HG03196 (cell line): Measurements from ENCODE around the gene IRF5.

ENCODE experiments used
- ATAC-seq: cut with Tn5 transposase; IDR thresholded peaks from one replicate; pipeline ENCODE4 v1.9.1; 2021; ENCODE audit not compliant: unreplicated experiment

Gene IRF5

GRCh38 chr7:128919881-128920799 is 17.6 kb upstream of the IRF5 start:
- no peak for ATAC-seq

DNA sequence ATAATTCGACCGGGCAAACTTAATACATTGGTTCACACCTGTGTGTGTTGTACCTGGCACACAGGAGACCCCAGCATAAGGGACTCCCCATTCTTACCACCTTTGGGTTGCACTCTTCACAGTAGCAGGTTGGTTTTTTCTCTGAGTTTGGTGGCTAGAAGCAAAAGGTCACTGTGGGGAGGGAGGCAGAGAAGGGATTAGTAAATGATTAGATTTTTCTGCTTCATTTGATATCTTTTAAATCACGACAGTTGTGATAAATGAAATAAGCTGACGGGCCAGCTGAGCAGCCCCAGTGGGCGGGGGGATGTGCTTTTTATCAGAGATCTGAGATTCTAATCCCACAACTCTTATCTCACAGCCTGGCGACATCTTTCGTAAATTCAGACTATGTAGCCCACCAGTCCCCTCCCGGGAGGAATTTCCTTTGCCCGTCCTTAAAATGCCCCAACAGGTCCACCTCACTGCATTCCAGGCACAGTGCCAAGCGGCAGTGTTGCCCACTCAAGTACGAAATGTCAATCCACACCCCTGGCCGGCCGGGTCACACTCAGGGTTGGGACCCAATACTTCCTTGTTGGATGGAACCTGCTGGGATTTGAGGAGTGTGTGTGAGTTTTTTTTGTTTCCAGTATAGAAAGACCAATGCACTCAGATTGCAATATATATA is 16.7 kb upstream of the IRF5 start:
- no peak for ATAC-seq

GRCh38 chr7:128921866-128922440 is 15.8 kb upstream of the IRF5 start:
- no peak for ATAC-seq

GRCh38 chr7:128922496-128923410 is 15.0 kb upstream of the IRF5 start:
- ATAC-seq = no peak

DNA sequence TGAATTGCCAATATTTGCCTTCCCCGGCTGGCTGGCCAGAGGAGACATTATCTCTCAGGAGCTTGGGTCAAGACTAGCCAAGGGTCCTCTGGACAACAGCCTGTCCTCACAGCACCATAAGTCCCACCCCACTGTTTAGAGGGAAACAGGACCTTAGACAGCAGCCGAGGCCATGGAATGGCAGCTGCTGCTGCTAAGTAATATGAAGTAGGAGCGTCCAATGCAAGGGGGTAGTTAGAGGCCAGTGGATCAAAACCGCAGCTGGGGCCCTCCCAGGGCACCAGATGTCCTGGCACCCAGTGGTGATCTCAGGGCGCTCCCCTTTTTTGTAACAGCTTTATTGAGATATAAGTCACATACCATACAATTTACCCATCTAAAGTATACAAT is 14.3 kb upstream of the IRF5 start:
- no peak for ATAC-seq

DNA sequence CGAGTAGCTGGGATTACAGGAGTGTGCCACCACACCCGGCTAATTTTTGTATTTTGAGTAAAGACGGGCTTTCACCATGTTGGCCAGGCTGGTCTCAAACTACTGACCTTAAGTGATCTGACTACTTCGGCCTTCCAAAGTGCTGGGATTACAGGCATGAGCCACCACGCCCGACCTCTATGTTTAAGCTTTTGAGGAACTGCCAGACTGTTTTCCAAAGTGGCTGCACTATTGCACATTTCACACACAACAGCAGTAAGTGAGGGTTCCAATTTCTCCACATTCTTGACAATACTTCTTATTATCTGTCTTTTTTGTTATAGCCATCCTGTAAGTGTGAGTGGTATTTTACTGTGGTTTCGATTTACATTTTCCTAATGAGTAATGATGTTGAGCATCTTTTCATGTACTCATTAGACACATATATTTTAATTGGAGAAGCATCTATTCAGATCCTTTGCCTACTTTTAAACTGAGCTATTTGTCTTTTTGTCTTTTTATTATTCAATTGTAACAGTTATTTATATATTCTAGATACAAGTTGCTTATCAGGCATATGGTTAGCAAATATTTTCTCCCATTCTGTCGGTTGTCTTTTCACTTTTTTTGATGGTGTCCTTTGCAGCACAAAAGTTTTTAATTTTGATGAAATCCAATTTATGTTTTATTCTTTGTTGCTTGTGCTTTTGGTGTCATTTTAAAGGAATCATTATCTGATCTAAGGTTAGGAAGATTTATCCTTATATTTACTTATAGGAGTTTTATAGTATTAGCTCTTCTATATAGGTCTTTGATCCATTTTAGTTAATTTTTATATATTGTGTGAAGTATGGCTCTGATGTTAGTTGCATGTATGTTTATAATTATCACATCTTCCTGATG is 12.8 kb upstream of the IRF5 start:
- ATAC-seq = no peak

DNA sequence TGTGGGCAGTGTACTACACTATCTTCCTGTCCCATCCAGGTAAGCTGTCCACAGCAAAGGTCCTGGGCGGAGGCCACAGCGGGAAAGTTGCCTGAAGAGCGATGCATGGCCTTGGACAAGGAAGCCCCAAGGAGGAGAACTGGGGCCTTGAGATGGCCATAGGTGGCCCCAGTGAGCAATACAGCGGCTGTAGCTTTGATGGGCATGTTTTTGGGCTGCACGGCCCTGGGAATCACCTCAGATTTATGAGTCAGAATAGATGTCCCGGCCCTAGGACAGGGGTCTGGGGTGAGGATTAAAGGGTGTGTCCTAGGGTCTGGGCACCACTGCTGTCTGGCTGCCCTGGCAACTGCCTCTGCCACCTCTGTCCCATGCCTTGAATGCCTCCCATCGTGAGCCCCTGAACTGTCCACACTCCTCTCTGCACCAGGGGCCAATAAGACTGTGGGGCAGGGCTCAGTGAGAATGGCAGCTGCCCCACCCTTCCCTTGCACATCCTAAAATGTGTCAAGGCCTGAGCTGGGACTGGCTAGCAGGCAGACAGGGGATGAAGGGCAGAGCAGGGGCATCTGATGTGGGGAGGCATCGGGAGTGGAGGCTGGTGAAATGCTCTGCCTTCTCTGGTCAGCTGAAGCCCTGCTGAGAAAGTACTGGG is 9.4 kb upstream of the IRF5 start:
- ATAC-seq = no peak

- no peak for ATAC-seq
Observed at GRCh38 chr7:128928882-128929788, 8.6 kb upstream of the IRF5 start.

- ATAC-seq = no peak
Observed at GRCh38 chr7:128931190-128931798, 6.4 kb upstream of the IRF5 start.

- no peak for ATAC-seq
Observed at GRCh38 chr7:128931965-128932861, 5.5 kb upstream of the IRF5 start.

DNA sequence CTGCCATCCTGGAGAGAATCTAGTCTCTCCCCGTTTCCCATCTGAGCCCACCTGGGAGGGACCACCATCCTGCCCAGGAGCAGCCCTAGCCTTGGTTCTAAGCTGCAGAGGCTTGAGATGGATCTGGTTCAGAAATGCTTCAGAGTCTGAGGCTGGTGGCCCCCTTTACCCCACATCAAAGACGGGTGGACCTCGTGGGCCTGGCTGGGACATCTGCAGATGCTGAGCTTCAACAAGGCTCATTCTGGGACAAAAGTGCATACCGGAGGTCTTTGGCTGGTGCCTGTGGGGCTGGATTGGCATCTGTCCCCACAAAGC is 4.9 kb upstream of the IRF5 start:
- ATAC-seq = no peak

DNA sequence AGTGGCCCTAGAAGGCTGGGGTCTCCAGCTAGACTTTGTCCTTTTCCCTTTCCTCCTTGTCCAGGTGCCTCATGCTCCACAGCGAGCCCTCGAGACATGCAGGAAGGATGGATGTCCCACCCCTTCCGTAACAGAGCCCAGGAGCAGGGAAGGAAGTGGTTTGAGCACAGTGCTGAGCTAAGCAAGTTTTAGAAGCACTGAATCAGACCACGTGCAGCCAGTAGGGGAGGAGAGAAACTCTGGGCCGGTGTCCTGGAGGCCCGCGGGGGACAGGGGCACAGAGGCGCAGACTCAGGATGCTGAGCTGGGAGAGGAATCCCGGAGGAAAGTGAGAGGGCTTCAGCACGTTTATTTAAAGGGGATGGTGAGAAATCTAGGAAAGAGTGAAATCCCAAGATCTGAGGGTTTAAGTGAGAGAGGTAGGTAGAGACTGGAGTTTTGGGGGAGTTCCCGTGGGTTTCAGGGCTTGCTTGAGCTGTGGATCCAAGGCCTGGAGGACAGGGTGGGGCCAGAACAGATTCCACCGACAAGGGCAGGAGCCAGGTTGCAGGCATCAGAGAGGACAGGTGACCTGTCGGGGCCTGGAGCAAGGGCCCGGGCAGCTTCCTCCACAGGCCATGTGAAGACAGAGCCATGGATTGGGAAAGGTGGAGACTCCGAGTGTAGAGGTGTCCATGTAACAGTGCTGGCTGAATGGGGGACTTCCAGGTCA is 4.4 kb upstream of the IRF5 start:
- no peak for ATAC-seq

DNA sequence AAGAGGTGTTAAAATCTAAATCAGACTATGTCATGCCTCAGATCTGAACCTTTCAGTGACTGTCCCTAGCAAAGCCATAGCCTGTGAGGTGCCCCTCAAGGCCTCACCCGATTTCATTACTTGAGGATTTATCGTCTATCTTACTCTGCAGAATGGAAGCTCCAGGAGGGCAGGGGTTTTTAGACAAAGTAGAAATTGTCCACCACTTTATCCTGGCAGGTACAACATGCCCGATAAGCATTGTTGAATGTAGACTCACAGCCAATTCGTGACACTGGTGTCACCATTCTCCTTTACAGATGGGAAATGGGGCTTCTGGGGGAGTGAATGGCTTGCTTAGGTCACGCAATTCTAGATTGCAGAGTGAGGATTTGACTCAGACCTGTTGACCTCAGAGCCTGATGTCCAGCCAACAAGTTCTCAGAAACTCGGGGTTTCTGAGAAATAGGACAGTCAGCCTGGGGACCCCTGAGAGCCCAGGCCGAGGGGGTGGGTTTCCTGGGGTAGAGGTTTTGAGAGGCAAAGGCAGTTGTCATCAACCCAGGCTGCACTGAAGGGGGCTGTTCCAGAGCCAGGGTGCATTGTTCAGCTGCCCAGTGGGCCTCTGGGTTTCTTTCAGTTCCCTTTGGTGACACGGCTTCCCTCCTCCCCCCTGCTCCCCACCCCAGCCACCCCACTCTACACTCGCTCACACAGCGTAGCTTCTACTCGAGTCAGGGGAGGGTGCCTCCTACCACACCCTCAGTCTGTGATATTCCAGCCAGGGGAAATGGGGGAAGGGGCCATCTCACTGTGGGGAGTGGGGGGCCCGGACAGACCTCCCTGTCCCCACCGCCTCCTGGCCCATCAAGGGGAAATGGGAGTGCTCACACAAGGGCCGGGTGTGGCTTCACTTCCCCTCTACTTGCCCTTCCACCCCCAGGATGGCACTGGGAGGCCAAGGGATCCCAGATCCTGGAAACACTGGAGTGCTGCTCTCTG is 3.1 kb upstream of the IRF5 start:
- peak; percentile 16 for ATAC-seq

- no peak for ATAC-seq
Observed at GRCh38 chr7:128935342-128935730, 2.4 kb upstream of the IRF5 start.

DNA sequence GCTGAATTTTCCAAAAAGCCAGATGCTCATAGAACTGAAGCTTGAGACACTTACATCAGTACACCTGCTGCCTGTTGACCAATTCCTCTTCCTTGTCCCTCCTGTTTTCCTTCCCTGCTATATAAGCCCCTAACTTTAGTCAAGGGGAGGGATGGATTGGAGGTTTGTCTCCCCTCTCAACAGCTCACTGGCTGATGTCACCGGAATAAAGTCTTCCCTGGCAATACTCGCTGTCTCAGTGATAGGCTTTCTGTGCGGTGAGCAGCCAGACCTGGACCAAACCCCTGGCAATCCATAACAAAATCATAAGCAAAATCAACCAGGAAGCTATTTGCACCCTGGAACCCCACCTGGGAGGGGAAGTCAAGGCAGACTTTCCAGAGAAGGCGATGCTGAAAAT is 929 bp upstream of the IRF5 start:
- no peak for ATAC-seq
